HL-60 (cell line): ENCODE data around the gene CAMTA1.

Experiments
- GABPA ChIP-seq: IDR thresholded peaks from 2 replicates; pipeline ENCODE4 v1.6.1; 2012; ENCODE audit warnings: low read depth
- POLR2AphosphoS5 ChIP-seq: IDR thresholded peaks from 2 replicates; pipeline ENCODE4 v1.6.1; 2012; ENCODE audit warnings: low read depth
- TF ChIP-seq, protein P1 (sequence below): IDR thresholded peaks from one replicate; pipeline ENCODE4 v1.5.1; 2011; ENCODE audit warnings: low read length, control low read depth, inconsistent platforms; ENCODE audit not compliant: insufficient read depth

DNA sequence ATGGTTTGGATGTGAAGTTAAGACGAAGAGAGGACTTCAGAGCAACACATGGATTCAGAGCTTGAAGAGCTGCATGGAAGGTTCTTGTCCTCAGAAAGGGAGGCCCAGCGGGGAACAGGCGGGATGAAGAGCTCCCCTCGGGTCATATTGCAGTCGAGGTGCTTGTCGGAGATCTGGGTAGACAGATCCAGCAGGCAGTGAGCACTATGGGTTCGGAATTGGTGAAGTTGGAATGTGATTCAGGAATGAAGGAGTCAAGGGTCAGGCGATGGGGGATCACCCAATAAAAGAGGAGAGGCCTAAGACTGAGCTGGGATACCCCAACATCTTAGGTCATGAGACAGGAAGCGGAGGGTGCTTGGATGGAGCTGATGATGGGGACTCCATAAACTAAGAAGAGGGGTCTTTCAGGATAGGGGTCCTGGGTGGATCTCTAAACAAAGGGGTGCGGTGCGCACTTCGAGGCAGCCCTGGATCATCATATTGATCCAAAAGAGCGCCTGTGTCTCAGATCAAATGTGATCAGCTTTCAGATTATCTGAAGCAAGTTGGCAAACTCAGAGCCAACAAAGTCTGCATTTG is 809.6 kb downstream of the CAMTA1 start:
- TF ChIP-seq, protein P1, sequence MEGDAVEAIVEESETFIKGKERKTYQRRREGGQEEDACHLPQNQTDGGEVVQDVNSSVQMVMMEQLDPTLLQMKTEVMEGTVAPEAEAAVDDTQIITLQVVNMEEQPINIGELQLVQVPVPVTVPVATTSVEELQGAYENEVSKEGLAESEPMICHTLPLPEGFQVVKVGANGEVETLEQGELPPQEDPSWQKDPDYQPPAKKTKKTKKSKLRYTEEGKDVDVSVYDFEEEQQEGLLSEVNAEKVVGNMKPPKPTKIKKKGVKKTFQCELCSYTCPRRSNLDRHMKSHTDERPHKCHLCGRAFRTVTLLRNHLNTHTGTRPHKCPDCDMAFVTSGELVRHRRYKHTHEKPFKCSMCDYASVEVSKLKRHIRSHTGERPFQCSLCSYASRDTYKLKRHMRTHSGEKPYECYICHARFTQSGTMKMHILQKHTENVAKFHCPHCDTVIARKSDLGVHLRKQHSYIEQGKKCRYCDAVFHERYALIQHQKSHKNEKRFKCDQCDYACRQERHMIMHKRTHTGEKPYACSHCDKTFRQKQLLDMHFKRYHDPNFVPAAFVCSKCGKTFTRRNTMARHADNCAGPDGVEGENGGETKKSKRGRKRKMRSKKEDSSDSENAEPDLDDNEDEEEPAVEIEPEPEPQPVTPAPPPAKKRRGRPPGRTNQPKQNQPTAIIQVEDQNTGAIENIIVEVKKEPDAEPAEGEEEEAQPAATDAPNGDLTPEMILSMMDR = no peak
- no peak for TF ChIP-seq GABPA
- no peak for TF ChIP-seq POLR2AphosphoS5
